Right lobe of liver (tissue), 6 donors: ENCODE data around the gene TBC1D23. TPM values are rescaled to one million over a fixed set of nuclear protein-coding genes. Genes with fewer than 3 reads are reported as not detected.

Experiments
- ATAC-seq, 4 donors: fragments of 200-7000 bp; cut with Tn5 transposase; one replicate each; pipeline ENCODE4 v1.9.1; 2020; ENCODE audit warnings: mild to moderate bottlenecking in 4 of 4, moderate library complexity in 4 of 4
- DNase-seq, 3 donors: peaks; one replicate each; pipeline ENCODE4 v3.0.0-alpha.2; 2020
- H3K27ac ChIP-seq, 3 donors: fragments of 200-600 bp; one replicate each; pipeline ENCODE4 v1.8.0; 2022
- H3K27me3 ChIP-seq, 2 donors: fragments of 200-600 bp; one replicate each; pipeline ENCODE4 v1.8.0; 2022
- H3K36me3 ChIP-seq, 4 donors: fragments of 200-600 bp; sonication (generic) in 1 of 4; one replicate each; pipeline versions ENCODE4 v1.5.1 to v1.8.0; 2017 to 2022; ENCODE audit warnings: control low read depth in 1 of 4
- H3K4me1 ChIP-seq, 4 donors: fragments of 200-600 bp; sonication (generic) in 1 of 4; one replicate each; pipeline versions ENCODE4 v1.5.1 to v1.8.0; 2017 to 2022; ENCODE audit warnings: control low read depth in 1 of 4
- H3K4me3 ChIP-seq, 3 donors: fragments of 200-600 bp; one replicate each; pipeline ENCODE4 v1.8.0; 2022
- H3K9me3 ChIP-seq, 4 donors: fragments of 200-600 bp; sonication (generic) in 1 of 4; one replicate each; pipeline versions ENCODE4 v1.5.1 to v1.8.0; 2017 to 2022; ENCODE audit warnings: control low read depth in 1 of 4
- CTCF ChIP-seq, 4 donors: fragments of 200-600 bp in 3 of 4; fragments of 450-650 bp in 1 of 4; IDR thresholded peaks; one replicate each; pipeline versions ENCODE4 v1.5.1 to v1.8.0; 2016 to 2022; ENCODE audit warnings: antibody characterized with exemption in 4 of 4, mild to moderate bottlenecking in 2 of 4
- POLR2A ChIP-seq: fragments of 450-650 bp; IDR thresholded peaks from one replicate; pipeline ENCODE4 v1.6.1; 2017; ENCODE audit warnings: antibody characterized with exemption, mild to moderate bottlenecking
- WGBS: methylation state at CpG from one replicate; pipeline ENCODE4 v1.1.6; 2018; ENCODE audit warnings: low coverage, low lambda C conversion rate; ENCODE audit not compliant: insufficient coverage; ENCODE audit errors: missing lambda C conversion rate; 5-methylcytosine and 5-hydroxymethylcytosine counted together
- intact Hi-C, 2 donors: fragments of 100-400 bp; cut with DNase I; formaldehyde crosslinking; loops; one replicate each; pipeline versions ENCODE4 v1.11.2 to v1.14.1; 2022
- total RNA-seq, 6 experiments: library from RNA; depleted of rRNA in 2 of 6; stranded (reverse); fragments of >200 nt in 2 of 6; fragmentation: NEBNext Ultra II Directional in 3 of 6; extraction: Animal tissue kit (Norgen Biotek cat#: 25700) in 3 of 6; gene quantifications; one replicate each; pipeline versions ENCODE4 v1.1.0 to v1.2.4, GENCODE V29; 2016 to 2023
- donor health status: DM: no; HTN: yes; CAD: no.
- donor health status: DM: no; HTN: no; CAD: no.
- donor health status: DM: no; HTN: no; CAD: no.
- donor health status: DM: no; HTN: yes; CAD: no.
- donor health status: DM: no; HTN: yes; CAD: no.

Gene TBC1D23
- total RNA-seq, 6 experiments from 2014 or later: 13.9 to 26.2 (median 21.5) TPM

- 89% methylated on average over 1 of the region's 1 CpG for WGBS
- DNase-seq (no peak), ATAC-seq (no peak)
- TF ChIP-seq CTCF (IDR thresholded peaks at IDR 0.05) (no peak), POLR2A (no peak)
- no peak overlapping the region for H3K27ac ChIP-seq
- no peaks in the 10 kb centered on the region for H3K36me3 ChIP-seq
- no peaks in the 10 kb centered on the region for H3K27me3 ChIP-seq
- no peaks in the 10 kb centered on the region for H3K9me3 ChIP-seq
- intact Hi-C loops: no loop called here
- H3K4me3 ChIP-seq: no peak overlapping the region
- H3K4me1 ChIP-seq: no peaks in the 10 kb centered on the region
Observed at GRCh38 chr3:100221159-100221558, 39.6 kb upstream of the TBC1D23 start.

GRCh38 chr3:100225193-100225592 lies 35.6 kb upstream of the TBC1D23 start:
- DNase-seq (no peak), ATAC-seq (no peak)
- no peak for TF ChIP-seq POLR2A
- TF ChIP-seq CTCF (IDR thresholded peaks at IDR 0.05): no peak
- H3K27me3 ChIP-seq: no peaks in the 10 kb centered on the region
- intact Hi-C loops: no loop called here
- no peak overlapping the region for H3K27ac ChIP-seq
- WGBS: 91% methylated on average over 22 of the region's 26 CpGs
- H3K4me3 ChIP-seq: no peak overlapping the region
- no peaks in the 10 kb centered on the region for H3K36me3 ChIP-seq
- H3K4me1 ChIP-seq: no peaks in the 10 kb centered on the region
- no peaks in the 10 kb centered on the region for H3K9me3 ChIP-seq

- no peaks in the 10 kb centered on the region for H3K36me3 ChIP-seq
- no peak overlapping the region for H3K4me3 ChIP-seq
- intact Hi-C loops: no loop called here
- H3K9me3 ChIP-seq: no peaks in the 10 kb centered on the region
- 87% methylated on average over 8 of the region's 8 CpGs for WGBS
- no peaks in the 10 kb centered on the region for H3K27me3 ChIP-seq
- no peaks in the 10 kb centered on the region for H3K4me1 ChIP-seq
- no peak for TF ChIP-seq CTCF (IDR thresholded peaks at IDR 0.05)
- no peak for TF ChIP-seq POLR2A
- ATAC-seq: no peak
- DNase-seq: no peak
- H3K27ac ChIP-seq: no peak overlapping the region
Observed at GRCh38 chr3:100225883-100226282, 34.9 kb upstream of the TBC1D23 start.

- WGBS: 74% methylated on average over 6 of the region's 6 CpGs
Observed at GRCh38 chr3:100226712-100227429, 33.9 kb upstream of the TBC1D23 start.

More at GRCh38 chr3:100226712-100227429, 33.9 kb upstream of the TBC1D23 start:
- TF ChIP-seq POLR2A: no peak
- no peak for TF ChIP-seq CTCF (IDR thresholded peaks at IDR 0.05)
- H3K9me3 ChIP-seq: no peaks in the 10 kb centered on the region
- intact Hi-C loops: no loop called here
- no peak overlapping the region for H3K4me3 ChIP-seq
- no peaks in the 10 kb centered on the region for H3K36me3 ChIP-seq
- H3K27ac ChIP-seq: peak overlapping the region in 1 of 3 donors; percentile 2
- no peaks in the 10 kb centered on the region for H3K27me3 ChIP-seq
- DNase-seq (no peak), ATAC-seq (peak in 1 of 4 donors; percentile 29)
- no peaks in the 10 kb centered on the region for H3K4me1 ChIP-seq
